GM12878 (cell line): ENCODE data around the gene B3GNT3. TPM values are rescaled to one million over a fixed set of nuclear protein-coding genes. Genes with fewer than 3 reads are reported as not detected.

Experiments
- ATAC-seq: fragments of 200-7000 bp; cut with Tn5 transposase; 3 replicates; pipeline ENCODE4 v1.9.1; 2020; ENCODE audit warnings: mild to moderate bottlenecking, moderate library complexity
- BruUV-seq: library from RNA; stranded (reverse); fragments of 400-500 nt; replicated peaks from 2 replicates; lab custom pipeline; 2021; lab: Mats Ljungman, UMichigan
- CTCF ChIA-PET: fragments of 300-600 bp; sonication (Branson Sonifier 250); formaldehyde crosslinking; extraction: SDS; loops from one replicate; lab custom pipeline; 2021; ENCODE audit warnings: inconsistent platforms; lab: Yijun Ruan, JAX
- POLR2A ChIA-PET: fragments of 350-600 bp; formaldehyde crosslinking; extraction: SDS; loops from one replicate; lab custom pipeline; 2021; ENCODE audit warnings: inconsistent platforms; lab: Charles Lee
- RAD21 ChIA-PET: fragments of 300-600 bp; sonication (Branson Sonifier 250); formaldehyde crosslinking; loops from one replicate; lab custom pipeline; 2023; ENCODE audit warnings: antibody characterized with exemption; ENCODE audit not compliant: unreplicated experiment; lab: Charles Lee
- SMC1A ChIA-PET: fragments of 300-600 bp; sonication (Branson Sonifier 250); formaldehyde crosslinking; loops from one replicate; lab custom pipeline; 2023; ENCODE audit not compliant: unreplicated experiment, uncharacterized antibody; lab: Charles Lee
- DNase-seq: peaks from one replicate; pipeline ENCODE4 v3.0.0-alpha.2; 2011; ENCODE audit warnings: low read depth, low spot score
- FAIRE-seq: peaks from 3 replicates; lab custom pipeline; 2011; peaks lifted over from hg19 to GRCh38; lab: Jason Lieb, UNC
- H2AFZ ChIP-seq: 2 replicates; pipeline ENCODE4 v1.6.0; 2011; ENCODE audit warnings: low read depth, low read length, control low read depth; ENCODE audit not compliant: control insufficient read depth
- H3K27ac ChIP-seq: 2 replicates; pipeline ENCODE4 v1.5.1; 2011; ENCODE audit warnings: control low read depth; ENCODE audit not compliant: control insufficient read depth, insufficient read depth
- H3K27me3 ChIP-seq, 2 experiments: replicated peaks in 1 of 2; 2 replicates each; pipeline versions ENCODE4 v1.6.0 to v1.6.1; 2011; ENCODE audit warnings: low read length in 1 of 2; ENCODE audit not compliant: control insufficient read depth in 2 of 2, insufficient read depth in 2 of 2
- H3K36me3 ChIP-seq, 2 experiments: 2 replicates each; pipeline ENCODE4 v1.5.1; 2011; ENCODE audit warnings: low read length in 1 of 2; ENCODE audit not compliant: control insufficient read depth in 2 of 2, insufficient read depth in 2 of 2
- H3K4me1 ChIP-seq: 2 replicates; pipeline ENCODE4 v1.6.1; 2011; ENCODE audit warnings: mild to moderate bottlenecking, low read length, moderate library complexity, mixed read lengths; ENCODE audit not compliant: control insufficient read depth, insufficient read depth
- H3K4me2 ChIP-seq: 2 replicates; pipeline ENCODE4 v1.6.0; 2011; ENCODE audit warnings: control low read depth; ENCODE audit not compliant: control insufficient read depth, insufficient read depth
- H3K4me3 ChIP-seq: fragments of 200-600 bp; sonication (generic); 2 replicates; pipeline ENCODE4 v1.5.1; 2016
- H3K79me2 ChIP-seq: 2 replicates; pipeline ENCODE4 v1.6.0; 2011; ENCODE audit warnings: low read length; ENCODE audit not compliant: control insufficient read depth, insufficient read depth
- H3K9ac ChIP-seq: 2 replicates; pipeline ENCODE4 v1.8.0; 2011; ENCODE audit warnings: low read length, control low read depth, mixed read lengths; ENCODE audit not compliant: control insufficient read depth, insufficient read depth
- H3K9me3 ChIP-seq: replicated peaks from 3 replicates; pipeline ENCODE4 v1.5.1; 2011; ENCODE audit warnings: mild to moderate bottlenecking, low read length; ENCODE audit not compliant: control insufficient read depth, insufficient read depth
- H4K20me1 ChIP-seq: 2 replicates; pipeline ENCODE4 v1.6.0; 2011; ENCODE audit not compliant: control insufficient read depth, insufficient read depth
- BCLAF1 ChIP-seq: fragments of 450-650 bp; IDR thresholded peaks from 2 replicates; pipeline ENCODE4 v1.6.1; 2017; ENCODE audit warnings: antibody characterized with exemption, mild to moderate bottlenecking, moderate library complexity
- BRCA1 ChIP-seq: IDR thresholded peaks from 2 replicates; pipeline ENCODE4 v1.6.1; 2011; ENCODE audit warnings: low read depth, low read length, improper control_type of control experiment
- HSF1 ChIP-seq: fragments of 150-350 bp; IDR thresholded peaks from 2 replicates; pipeline ENCODE4 v1.6.1; 2014; ENCODE audit warnings: mild to moderate bottlenecking, low read depth, low read length
- MXI1 ChIP-seq: fragments of 150-350 bp; IDR thresholded peaks from 2 replicates; pipeline ENCODE4 v1.6.1; 2011; ENCODE audit warnings: low read depth, mild to moderate bottlenecking, inconsistent platforms, low read length, improper control_type of control experiment
- PAX8 ChIP-seq: fragments of 450-650 bp; IDR thresholded peaks from 2 replicates; pipeline ENCODE4 v1.6.1; 2017; ENCODE audit warnings: mild to moderate bottlenecking, moderate library complexity
- PBX3 ChIP-seq: IDR thresholded peaks from 2 replicates; pipeline ENCODE4 v1.6.1; 2011; ENCODE audit warnings: mild to moderate bottlenecking, low read depth, low read length, moderate library complexity; ENCODE audit not compliant: insufficient replicate concordance
- POLR2AphosphoS5 ChIP-seq: IDR thresholded peaks from 2 replicates; pipeline ENCODE4 v1.6.1; 2011; ENCODE audit warnings: mild to moderate bottlenecking, low read length, inconsistent platforms
- YY1 ChIP-seq: IDR thresholded peaks from 2 replicates; pipeline ENCODE4 v1.6.1; 2011; ENCODE audit warnings: low read depth, mild to moderate bottlenecking, low read length
- ZNF274 ChIP-seq: IDR thresholded peaks from one replicate; pipeline ENCODE4 v1.8.0; 2011; ENCODE audit not compliant: insufficient read length, insufficient read depth
- WGBS: methylation state at CpG from one replicate; pipeline ENCODE4 v1.1.6; 2016; ENCODE audit warnings: low lambda C conversion rate; ENCODE audit not compliant: insufficient replicate concordance, insufficient coverage; ENCODE audit errors: missing lambda C conversion rate; 5-methylcytosine and 5-hydroxymethylcytosine counted together
- in situ Hi-C: fragments of 300-500 bp; cut with MboI; formaldehyde crosslinking; loops from 9 replicates; pipeline ENCODE4 v1.14.3; 2018; ENCODE audit warnings: mixed read lengths
- intact Hi-C: fragments of 100-400 bp; cut with micrococcal nuclease; formaldehyde crosslinking; loops from one replicate; pipeline ENCODE4 v1.14.2; 2022; ENCODE audit not compliant: unreplicated experiment
- polyA plus RNA-seq, 11 experiments: library from polyadenylated mRNA; depleted of rRNA in 4 of 11; unstranded in 6 of 11; stranded (reverse) in 5 of 11; fragments of >200 nt; fragmentation: Nextera tagmentation in 4 of 11; fragmentation: Illumina TruSeq in 1 of 11; extraction: Ambion mirVana in 4 of 11; extraction: Trizol in 1 of 11; gene quantifications; 1 replicate in 1 of 11; 2 replicates in 10 of 11; pipeline versions ENCODE4 v1.2.1 to v1.2.3, GENCODE V29; 2011 to 2016; ENCODE audit warnings: inconsistent platforms in 2 of 11, missing spikeins in 2 of 11, low read depth in 1 of 11
- total RNA-seq, 4 experiments: library from RNA; depleted of rRNA in 3 of 4; stranded (reverse); fragments of >200 nt in 3 of 4; fragmentation: Illumina TruSeq in 1 of 4; extraction: Trizol in 1 of 4; gene quantifications; 2 replicates each; pipeline versions ENCODE4 v1.2.1 to v1.2.3, GENCODE V29; 2013 to 2021

The B3GNT3 gene
- total and polyA plus RNA-seq, 10 of the 15 experiments (the other 5 are each of a cell fraction or from before 2014, with no cell fraction given): not detected

- TF ChIP-seq HSF1: no peak
These were observed 37.8 kb upstream of the B3GNT3 start (continued) for GRCh38 chr19:17757125-17757524.

GRCh38 chr19:17758515-17758914, 36.4 kb upstream of the B3GNT3 start:
- Histone ChIP-seq H3K79me2 (peaks cover 8% of the 10 kb centered on the region), H3K27ac (no peak overlapping the region), H4K20me1 (no peaks in the 10 kb centered on the region), H3K36me3 (peaks cover 0 to 11% of the 10 kb centered on the region in 2 experiments), H3K27me3 (no peaks in the 10 kb centered on the region), H2AFZ (no peak overlapping the region), H3K4me2 (no peak overlapping the region), H3K9ac (no peak overlapping the region), H3K4me1 (peaks cover 51% of the 10 kb centered on the region), H3K9me3 (no peaks in the 10 kb centered on the region; the same call in 2 of the 3 replicates), H3K4me3 (no peak overlapping the region)
- no TSS peak for BruUV-seq
- FAIRE-seq: no peak
- TF ChIP-seq BCLAF1 (no peak), ZNF274 (no peak), POLR2AphosphoS5 (no peak), PAX8 (no peak), PBX3 (no peak), YY1 (no peak), BRCA1 (no peak), MXI1 (no peak), HSF1 (no peak)
- RAD21 ChIA-PET: no interaction called here
- in situ Hi-C loops (no loop called here), intact Hi-C loops (no loop called here)
- POLR2A ChIA-PET: interaction anchor here (0.7 kb wide), 1 partner anchor 17 kb away, joined by 3 read pairs; no protein-coding TSS in a partner anchor
- no peak for DNase-seq
- CTCF ChIA-PET: interaction anchor here (1.2 to 1.7 kb wide), 3 partner anchors 8 to 20 kb away, joined by 3 to 6 read pairs (median 3); no protein-coding TSS in a partner anchor
- ATAC-seq: no peak
- SMC1A ChIA-PET: interaction anchor here (1.6 to 8.8 kb wide), 3 partner anchors 18 to 174 kb away, joined by 4 to 93 read pairs (median 91); partner anchors contain the start of gene MAP1S
- whole genome bisulfite sequencing: 80% methylated on average over 5 of the region's 5 CpGs
